OCI-LY1 (cell line): ENCODE data around the gene SAFB.

Experiments used
- H2AFZ ChIP-seq: fragments of 200-600 bp; sonication (generic), shearing (Covaris generic); 2 replicates; pipeline ENCODE4 v1.6.0; 2014; ENCODE audit warnings: antibody characterized with exemption, mild to moderate bottlenecking, low read length
- H3F3A ChIP-seq: fragments of 200-600 bp; sonication (generic), shearing (Covaris generic); 2 replicates; pipeline ENCODE4 v1.6.0; 2014; ENCODE audit warnings: mild to moderate bottlenecking, antibody characterized with exemption, low read length, moderate library complexity; ENCODE audit not compliant: insufficient read depth
- H3K27ac ChIP-seq: fragments of 200-600 bp; sonication (generic); 2 replicates; pipeline ENCODE4 v1.5.1; 2014; ENCODE audit warnings: low read length, mixed run types, mild to moderate bottlenecking, low read depth; ENCODE audit not compliant: poor library complexity, severe bottlenecking
- H3K27me3 ChIP-seq: fragments of 200-600 bp; sonication (generic); 2 replicates; pipeline ENCODE4 v1.6.0; 2014; ENCODE audit warnings: antibody characterized with exemption, mild to moderate bottlenecking, low read length, moderate library complexity; ENCODE audit not compliant: insufficient read depth
- H3K36me3 ChIP-seq: fragments of 200-600 bp; sonication (generic); 2 replicates; pipeline ENCODE4 v1.6.1; 2014; ENCODE audit warnings: mild to moderate bottlenecking, antibody characterized with exemption, low read length, moderate library complexity, mixed read lengths; ENCODE audit not compliant: insufficient read depth
- H3K4me1 ChIP-seq: fragments of 200-600 bp; sonication (generic); 2 replicates; pipeline ENCODE4 v1.5.1; 2014; ENCODE audit warnings: mild to moderate bottlenecking, low read length, moderate library complexity; ENCODE audit not compliant: insufficient read depth, severe bottlenecking
- H3K4me2 ChIP-seq: fragments of 200-600 bp; sonication (generic), shearing (Covaris generic); 2 replicates; pipeline ENCODE4 v1.6.1; 2014; ENCODE audit warnings: low read length
- H3K4me3 ChIP-seq: fragments of 200-600 bp; sonication (generic); 2 replicates; pipeline ENCODE4 v1.5.1; 2014; ENCODE audit warnings: low read length, low read depth, mild to moderate bottlenecking, mixed read lengths; ENCODE audit not compliant: poor library complexity, severe bottlenecking
- H3K79me2 ChIP-seq: fragments of 200-600 bp; shearing (Covaris generic); 2 replicates; pipeline ENCODE4 v1.6.1; 2016; ENCODE audit warnings: mixed run types, low read length, mixed read lengths; ENCODE audit not compliant: insufficient read depth
- H3K9ac ChIP-seq: fragments of 200-600 bp; sonication (generic), shearing (Covaris generic); 2 replicates; pipeline ENCODE4 v1.6.1; 2014; ENCODE audit warnings: mild to moderate bottlenecking, low read length, mixed read lengths
- H3K9me2 ChIP-seq: fragments of 200-600 bp; sonication (generic), shearing (Covaris generic); 2 replicates; pipeline ENCODE4 v1.6.1; 2014; ENCODE audit warnings: low read depth, mild to moderate bottlenecking, low read length, mixed read lengths
- H3K9me3 ChIP-seq: fragments of 200-600 bp; shearing (Covaris generic); 2 replicates; pipeline ENCODE4 v1.6.1; 2014; ENCODE audit warnings: low read length, mixed read lengths
- H4K20me1 ChIP-seq: fragments of 200-600 bp; sonication (generic), shearing (Covaris generic); 2 replicates; pipeline ENCODE4 v1.6.0; 2016; ENCODE audit warnings: mild to moderate bottlenecking, low read length; ENCODE audit not compliant: insufficient read depth
- CTCF ChIP-seq: fragments of 200-600 bp; sonication (generic), shearing (Covaris generic); IDR thresholded peaks from 2 replicates; pipeline ENCODE4 v1.5.1; 2017; ENCODE audit warnings: mild to moderate bottlenecking, antibody characterized with exemption, low read length, moderate library complexity, mixed read lengths
- EZH2 ChIP-seq: fragments of 200-600 bp; sonication (generic), shearing (Covaris generic); IDR thresholded peaks from 2 replicates; pipeline ENCODE4 v1.8.0; 2017; ENCODE audit warnings: borderline replicate concordance, mixed run types, mild to moderate bottlenecking, antibody characterized with exemption, low read length, moderate library complexity, mixed read lengths

Gene SAFB

GRCh38 chr19:5661483-5661882, 38.6 kb downstream of the SAFB start:
- Histone ChIP-seq H3K4me3 (no peak overlapping the region), H3K9me3 (no peaks in the 10 kb centered on the region), H3K36me3 (peaks cover 94% of the 10 kb centered on the region), H3K4me1 (no peaks in the 10 kb centered on the region), H3K9ac (no peak overlapping the region), H4K20me1 (no peaks in the 10 kb centered on the region), H3K27ac (no peak overlapping the region), H3K79me2 (no peaks in the 10 kb centered on the region), H3F3A (no peaks in the 10 kb centered on the region), H3K4me2 (no peak overlapping the region), H3K9me2 (no peaks in the 10 kb centered on the region), H3K27me3 (no peaks in the 10 kb centered on the region), H2AFZ (no peak overlapping the region)
- TF ChIP-seq EZH2 (no peak), CTCF (no peak)

- H3K9me2 ChIP-seq: no peaks in the 10 kb centered on the region
- no peak overlapping the region for H3K9ac ChIP-seq
- no peak overlapping the region for H3K4me3 ChIP-seq
- H3K27ac ChIP-seq: no peak overlapping the region
- H4K20me1 ChIP-seq: no peaks in the 10 kb centered on the region
- H3K36me3 ChIP-seq: peaks cover 94% of the 10 kb centered on the region
- no peaks in the 10 kb centered on the region for H3K79me2 ChIP-seq
- H3K9me3 ChIP-seq: no peaks in the 10 kb centered on the region
- H3K4me2 ChIP-seq: no peak overlapping the region
- no peak for TF ChIP-seq CTCF
- H3K27me3 ChIP-seq: no peaks in the 10 kb centered on the region
- H2AFZ ChIP-seq: no peak overlapping the region
- H3K4me1 ChIP-seq: no peaks in the 10 kb centered on the region
- H3F3A ChIP-seq: no peaks in the 10 kb centered on the region
Observed at GRCh38 chr19:5663904-5664303, 41.0 kb downstream of the SAFB start.

GRCh38 chr19:5664515-5664914, 41.6 kb downstream of the SAFB start:
- Histone ChIP-seq H4K20me1 (no peaks in the 10 kb centered on the region), H3K36me3 (peaks cover 94% of the 10 kb centered on the region)

More at GRCh38 chr19:5664515-5664914, 41.6 kb downstream of the SAFB start:
- no peaks in the 10 kb centered on the region for H3K4me1 ChIP-seq
- no peaks in the 10 kb centered on the region for H3K9me3 ChIP-seq
- H3K27ac ChIP-seq: no peak overlapping the region
- H3K9me2 ChIP-seq: no peaks in the 10 kb centered on the region
- no peaks in the 10 kb centered on the region for H3F3A ChIP-seq
- H3K9ac ChIP-seq: no peak overlapping the region
- TF ChIP-seq CTCF (no peak), EZH2 (no peak)
- H3K79me2 ChIP-seq: no peaks in the 10 kb centered on the region
- no peaks in the 10 kb centered on the region for H3K27me3 ChIP-seq
- no peak overlapping the region for H2AFZ ChIP-seq
- H3K4me2 ChIP-seq: no peak overlapping the region
- no peak overlapping the region for H3K4me3 ChIP-seq
